OCI-LY3 (cell line): ENCODE results near the gene ADGRB3.

Experiments
- CTCF ChIP-seq: fragments of 200-600, 300-600 bp; sonication (generic); IDR thresholded peaks from 2 replicates; pipeline ENCODE4 v1.5.1; 2014; ENCODE audit warnings: antibody characterized with exemption, low read length, low read depth
- EZH2phosphoT487 ChIP-seq: fragments of 200-600 bp; shearing (Covaris generic); IDR thresholded peaks from 2 replicates; pipeline ENCODE4 v1.6.1; 2018; ENCODE audit warnings: antibody characterized with exemption, mixed run types, low read depth

- TF ChIP-seq CTCF (no peak), EZH2phosphoT487 (no peak)
Measured at GRCh38 chr6:68911334-68911733, 276.3 kb downstream of the ADGRB3 start.
